ENCODE results near the gene KYAT1. TPM values are rescaled to one million over a fixed set of nuclear protein-coding genes. Genes with fewer than 3 reads are reported as not detected.
"Not testable (repeated sequence)": the region's sequence is repeated elsewhere in the genome, so short reads cannot be mapped to it uniquely, and the experiment has no call there.

Gene KYAT1
- total RNA-seq, 1 experiment from 2014 or later, result 27.6 TPM

GRCh38 chr9:128846680-128847030, 35.1 kb downstream of the KYAT1 start:
- POLR2A ChIA-PET (ENCODE audit: unreplicated experiment), result interaction anchor here (0.6 kb wide), 1 partner anchor 157 kb away, joined by 3 read pairs; the partner anchor contains the start of gene SET
- no peaks in the 10 kb centered on the region for H3K9me2 ChIP-seq (ENCODE audit: insufficient read depth)
- H3K4me1 ChIP-seq (replicated peaks; ENCODE audit: insufficient read depth), result no peaks in the 10 kb centered on the region
- no peak overlapping the region for H3K4me2 ChIP-seq
- no peaks in the 10 kb centered on the region for H4K20me1 ChIP-seq (ENCODE audit: insufficient read depth)
- BruUV-seq (replicated peaks), result no TSS peak
- H3K27ac ChIP-seq, result no peak overlapping the region
- DNase-seq, result no peak
- H2AFZ ChIP-seq, result no peak overlapping the region
- TF ChIP-seq, protein P1, sequence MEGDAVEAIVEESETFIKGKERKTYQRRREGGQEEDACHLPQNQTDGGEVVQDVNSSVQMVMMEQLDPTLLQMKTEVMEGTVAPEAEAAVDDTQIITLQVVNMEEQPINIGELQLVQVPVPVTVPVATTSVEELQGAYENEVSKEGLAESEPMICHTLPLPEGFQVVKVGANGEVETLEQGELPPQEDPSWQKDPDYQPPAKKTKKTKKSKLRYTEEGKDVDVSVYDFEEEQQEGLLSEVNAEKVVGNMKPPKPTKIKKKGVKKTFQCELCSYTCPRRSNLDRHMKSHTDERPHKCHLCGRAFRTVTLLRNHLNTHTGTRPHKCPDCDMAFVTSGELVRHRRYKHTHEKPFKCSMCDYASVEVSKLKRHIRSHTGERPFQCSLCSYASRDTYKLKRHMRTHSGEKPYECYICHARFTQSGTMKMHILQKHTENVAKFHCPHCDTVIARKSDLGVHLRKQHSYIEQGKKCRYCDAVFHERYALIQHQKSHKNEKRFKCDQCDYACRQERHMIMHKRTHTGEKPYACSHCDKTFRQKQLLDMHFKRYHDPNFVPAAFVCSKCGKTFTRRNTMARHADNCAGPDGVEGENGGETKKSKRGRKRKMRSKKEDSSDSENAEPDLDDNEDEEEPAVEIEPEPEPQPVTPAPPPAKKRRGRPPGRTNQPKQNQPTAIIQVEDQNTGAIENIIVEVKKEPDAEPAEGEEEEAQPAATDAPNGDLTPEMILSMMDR (conservative IDR thresholded peaks at IDR 0.05), result no peak
- no peak for TF ChIP-seq EZH2 (IDR thresholded peaks at IDR 0.05; ENCODE audit: low read depth)
- no peaks in the 10 kb centered on the region for H3F3A ChIP-seq (ENCODE audit: insufficient read depth, low read depth)
- no peak overlapping the region for H3K4me3 ChIP-seq
- CTCF ChIA-PET, result interaction anchor here (0.6 kb wide), 1 partner anchor 130 kb away, joined by 8 read pairs; no protein-coding TSS in a partner anchor
- no peaks in the 10 kb centered on the region for H3K27me3 ChIP-seq (ENCODE audit: insufficient read depth, low read depth)
- no peaks in the 10 kb centered on the region for H3K9me3 ChIP-seq (ENCODE audit: insufficient read depth, low read depth)
- intact Hi-C loops (cut with micrococcal nuclease; ENCODE audit: unreplicated experiment), result no loop called here
- H3K79me2 ChIP-seq (ENCODE audit: low read depth), result no peaks in the 10 kb centered on the region
- no peaks in the 10 kb centered on the region for H3K36me3 ChIP-seq (ENCODE audit: low read depth)

GRCh38 chr9:128845186-128845931, 36.4 kb downstream of the KYAT1 start:
- POLR2A ChIA-PET (ENCODE audit: unreplicated experiment), result interaction anchor here (0.6 kb wide), 1 partner anchor 97 kb away, joined by 10 read pairs; no protein-coding TSS in a partner anchor

GRCh38 chr9:128843171-128843570, 38.6 kb downstream of the KYAT1 start:
- CTCF ChIA-PET, result not testable (repeated sequence)

More at GRCh38 chr9:128845186-128845931, 36.4 kb downstream of the KYAT1 start:
- no peak for TF ChIP-seq EZH2 (IDR thresholded peaks at IDR 0.05; ENCODE audit: low read depth)
- TF ChIP-seq, protein P1 (conservative IDR thresholded peaks at IDR 0.05), result no peak
- no peaks in the 10 kb centered on the region for H3K36me3 ChIP-seq (ENCODE audit: low read depth)
- H4K20me1 ChIP-seq (ENCODE audit: insufficient read depth), result no peaks in the 10 kb centered on the region
- H3K4me1 ChIP-seq (replicated peaks; ENCODE audit: insufficient read depth), result no peaks in the 10 kb centered on the region
- no peak overlapping the region for H3K4me3 ChIP-seq
- H3K27ac ChIP-seq, result no peak overlapping the region
- CTCF ChIA-PET, result interaction anchor here (0.5 to 0.6 kb wide), 3 partner anchors 16 to 130 kb away, joined by 3 to 13 read pairs (median 10); partner anchors contain the start of gene SPOUT1
- no TSS peak for BruUV-seq (replicated peaks)
- H3K9me2 ChIP-seq (ENCODE audit: insufficient read depth), result no peaks in the 10 kb centered on the region
- H3K79me2 ChIP-seq (ENCODE audit: low read depth), result no peaks in the 10 kb centered on the region
- H3K9me3 ChIP-seq (ENCODE audit: insufficient read depth, low read depth), result no peaks in the 10 kb centered on the region
- no peak for DNase-seq
- H2AFZ ChIP-seq, result no peak overlapping the region
- no peaks in the 10 kb centered on the region for H3K27me3 ChIP-seq (ENCODE audit: insufficient read depth, low read depth)
- H3F3A ChIP-seq (ENCODE audit: insufficient read depth, low read depth), result 0 out of 2 replicates have a peak, but pooled peaks cover 5% of the 10 kb centered on the region
- intact Hi-C loops (cut with micrococcal nuclease; ENCODE audit: unreplicated experiment), result no loop called here
- H3K4me2 ChIP-seq, result no peak overlapping the region

More at GRCh38 chr9:128843171-128843570, 38.6 kb downstream of the KYAT1 start:
- intact Hi-C loops (cut with micrococcal nuclease; ENCODE audit: unreplicated experiment); DNase-seq; H3F3A ChIP-seq (ENCODE audit: insufficient read depth, low read depth); H2AFZ ChIP-seq; H3K79me2 ChIP-seq (ENCODE audit: low read depth); H3K27ac ChIP-seq; H3K36me3 ChIP-seq (ENCODE audit: low read depth); H3K4me2 ChIP-seq; H3K9me2 ChIP-seq (ENCODE audit: insufficient read depth); BruUV-seq (replicated peaks); H3K4me3 ChIP-seq; H3K9me3 ChIP-seq (ENCODE audit: insufficient read depth, low read depth); H3K4me1 ChIP-seq (replicated peaks; ENCODE audit: insufficient read depth); H4K20me1 ChIP-seq (ENCODE audit: insufficient read depth); H3K27me3 ChIP-seq (ENCODE audit: insufficient read depth, low read depth); POLR2A ChIA-PET (ENCODE audit: unreplicated experiment): not testable (repeated sequence)

Measured in PC-9 (cell line).